Colonic mucosa (tissue), 4 donors: ENCODE measurements around the gene AMIGO3. TPM values are rescaled to one million over a fixed set of nuclear protein-coding genes. Genes with fewer than 3 reads are reported as not detected.

Experiments used
- DNase-seq: peaks from one replicate; pipeline ENCODE4 v3.0.0-alpha.2; 2020
- H3K27ac ChIP-seq: fragments of 200-600 bp; one replicate; pipeline ENCODE4 v1.8.0; 2021
- H3K27me3 ChIP-seq: fragments of 200-600 bp; one replicate; pipeline ENCODE4 v1.8.0; 2021
- H3K36me3 ChIP-seq: fragments of 200-600 bp; one replicate; pipeline ENCODE4 v1.8.0; 2021
- H3K4me1 ChIP-seq: fragments of 200-600 bp; one replicate; pipeline ENCODE4 v1.8.0; 2021; ENCODE audit warnings: mild to moderate bottlenecking
- H3K4me3 ChIP-seq: fragments of 200-600 bp; one replicate; pipeline ENCODE4 v1.8.0; 2021
- H3K9ac ChIP-seq, 2 donors: one replicate each; pipeline ENCODE4 v1.7.0; 2013; ENCODE audit warnings: control low read depth in 2 of 2, low read depth in 2 of 2, low read length in 2 of 2
- H3K9me3 ChIP-seq: fragments of 200-600 bp; one replicate; pipeline ENCODE4 v1.8.0; 2021
- intact Hi-C: fragments of 100-400 bp; cut with DNase I; formaldehyde crosslinking; loops from one replicate; pipeline ENCODE4 v1.14.1; 2022
- total RNA-seq, 2 donors: library from RNA; stranded (reverse); fragmentation: NEBNext Ultra II Directional in 1 of 2; extraction: Animal tissue kit (Norgen Biotek cat#: 25700) in 1 of 2; gene quantifications; one replicate each; pipeline ENCODE4 v1.2.1, GENCODE V29; 2021
- TF ChIP-seq, protein P1 (sequence below): fragments of 200-600 bp; IDR thresholded peaks from one replicate; pipeline ENCODE4 v1.8.0; 2022; ENCODE audit warnings: antibody characterized with exemption, mild to moderate bottlenecking
- donor health status: healthy.
- donor health status: DM: no; HTN: no; CAD: no.
- donor health status: DM: no; HTN: no; CAD: no.

The AMIGO3 gene
- total RNA-seq, 2 donors from 2014 or later, result 0.16 TPM; not detected in 1

DNA sequence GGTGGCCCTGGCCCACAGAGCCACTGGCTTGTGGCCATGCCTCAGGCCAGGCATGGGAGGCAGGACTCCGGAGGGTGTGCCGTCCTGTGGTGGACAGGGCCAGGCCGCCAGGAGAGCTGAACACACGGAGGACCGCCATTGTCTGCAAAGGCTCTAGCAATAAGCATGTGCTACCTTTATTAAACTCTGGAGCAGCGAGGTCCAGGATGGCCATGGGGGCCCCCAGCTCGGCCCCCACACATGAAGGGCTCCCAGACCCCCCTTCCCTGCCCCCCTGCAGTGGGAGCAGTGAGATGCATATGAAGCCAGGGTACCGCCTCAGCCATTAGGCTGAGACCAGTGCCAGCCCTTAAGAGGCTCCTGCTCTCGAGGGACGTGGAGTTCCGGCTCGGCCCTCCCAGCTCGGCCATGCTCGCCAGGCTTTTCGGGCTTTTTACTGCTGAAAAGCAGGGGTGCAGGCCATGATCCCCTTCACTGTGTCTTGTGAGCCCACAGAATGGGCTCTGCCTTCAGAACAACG lies 2.7 kb downstream of the AMIGO3 start:
- Histone ChIP-seq H3K27me3 (no peaks in the 10 kb centered on the region), H3K9ac (no peak overlapping the region), H3K9me3 (no peaks in the 10 kb centered on the region), H3K4me3 (no peak overlapping the region), H3K36me3 (no peaks in the 10 kb centered on the region), H3K4me1 (peaks cover 8% of the 10 kb centered on the region), H3K27ac (no peak overlapping the region)
- TF ChIP-seq, protein P1, sequence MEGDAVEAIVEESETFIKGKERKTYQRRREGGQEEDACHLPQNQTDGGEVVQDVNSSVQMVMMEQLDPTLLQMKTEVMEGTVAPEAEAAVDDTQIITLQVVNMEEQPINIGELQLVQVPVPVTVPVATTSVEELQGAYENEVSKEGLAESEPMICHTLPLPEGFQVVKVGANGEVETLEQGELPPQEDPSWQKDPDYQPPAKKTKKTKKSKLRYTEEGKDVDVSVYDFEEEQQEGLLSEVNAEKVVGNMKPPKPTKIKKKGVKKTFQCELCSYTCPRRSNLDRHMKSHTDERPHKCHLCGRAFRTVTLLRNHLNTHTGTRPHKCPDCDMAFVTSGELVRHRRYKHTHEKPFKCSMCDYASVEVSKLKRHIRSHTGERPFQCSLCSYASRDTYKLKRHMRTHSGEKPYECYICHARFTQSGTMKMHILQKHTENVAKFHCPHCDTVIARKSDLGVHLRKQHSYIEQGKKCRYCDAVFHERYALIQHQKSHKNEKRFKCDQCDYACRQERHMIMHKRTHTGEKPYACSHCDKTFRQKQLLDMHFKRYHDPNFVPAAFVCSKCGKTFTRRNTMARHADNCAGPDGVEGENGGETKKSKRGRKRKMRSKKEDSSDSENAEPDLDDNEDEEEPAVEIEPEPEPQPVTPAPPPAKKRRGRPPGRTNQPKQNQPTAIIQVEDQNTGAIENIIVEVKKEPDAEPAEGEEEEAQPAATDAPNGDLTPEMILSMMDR, result no peak
- DNase-seq, result no peak
- intact Hi-C loops, result no loop called here

DNA sequence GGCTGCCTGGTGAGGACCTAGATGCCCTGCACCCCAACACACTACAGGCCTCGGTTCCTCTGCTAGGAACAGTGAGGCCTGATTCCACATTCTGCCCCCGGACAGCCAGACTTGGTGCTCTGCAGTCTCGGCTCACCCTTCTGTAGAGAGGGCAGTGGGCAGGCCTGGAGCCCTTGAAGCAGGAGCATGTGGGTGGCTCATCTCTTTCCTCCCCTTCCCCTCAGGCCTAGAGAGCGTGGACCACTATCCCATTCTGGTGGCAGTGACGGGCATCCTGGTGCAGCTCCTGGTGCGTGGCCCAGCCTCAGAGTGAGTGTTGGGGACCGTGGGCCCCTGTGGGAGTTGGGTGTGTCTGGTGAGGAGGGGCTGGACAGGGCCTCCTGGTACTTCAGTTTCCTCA lies 3.3 kb downstream of the AMIGO3 start:
- no peak for DNase-seq
- TF ChIP-seq, protein P1, result no peak
- H3K27ac ChIP-seq, result no peak overlapping the region
- H3K36me3 ChIP-seq, result no peaks in the 10 kb centered on the region
- intact Hi-C loops, result no loop called here
- H3K4me3 ChIP-seq, result no peak overlapping the region
- no peaks in the 10 kb centered on the region for H3K27me3 ChIP-seq
- H3K9ac ChIP-seq, result no peak overlapping the region
- H3K9me3 ChIP-seq, result no peaks in the 10 kb centered on the region
- H3K4me1 ChIP-seq, result peaks cover 8% of the 10 kb centered on the region

DNA sequence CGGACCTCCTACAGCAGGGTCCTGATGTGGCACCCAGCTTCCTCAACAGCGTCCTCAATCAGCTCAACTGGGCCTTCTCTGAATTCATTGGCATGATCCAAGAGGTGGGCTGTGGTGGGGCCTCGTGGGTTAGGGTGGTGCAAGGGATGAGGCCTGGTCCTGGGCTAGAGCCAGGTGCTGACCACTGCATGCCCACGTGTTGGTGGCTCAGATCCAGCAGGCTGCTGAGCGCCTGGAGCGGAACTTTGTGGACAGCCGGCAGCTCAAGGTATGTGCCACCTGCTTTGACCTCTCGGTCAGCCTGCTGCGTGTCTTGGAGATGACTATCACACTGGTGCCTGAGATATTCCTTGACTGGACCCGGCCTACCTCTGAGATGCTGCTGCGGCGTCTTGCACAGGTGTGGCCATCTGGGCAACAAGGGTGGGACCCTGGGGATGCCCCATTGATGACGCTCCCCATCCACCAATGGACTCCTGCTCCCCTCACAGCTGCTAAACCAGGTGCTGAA lies 3.8 kb downstream of the AMIGO3 start:
- Histone ChIP-seq H3K27ac (no peak overlapping the region), H3K36me3 (no peaks in the 10 kb centered on the region), H3K4me1 (peaks cover 8% of the 10 kb centered on the region), H3K4me3 (no peak overlapping the region), H3K9ac (no peak overlapping the region), H3K27me3 (no peaks in the 10 kb centered on the region), H3K9me3 (no peaks in the 10 kb centered on the region)
- intact Hi-C loops, result no loop called here
- no peak for DNase-seq
- TF ChIP-seq, protein P1, result no peak

DNA sequence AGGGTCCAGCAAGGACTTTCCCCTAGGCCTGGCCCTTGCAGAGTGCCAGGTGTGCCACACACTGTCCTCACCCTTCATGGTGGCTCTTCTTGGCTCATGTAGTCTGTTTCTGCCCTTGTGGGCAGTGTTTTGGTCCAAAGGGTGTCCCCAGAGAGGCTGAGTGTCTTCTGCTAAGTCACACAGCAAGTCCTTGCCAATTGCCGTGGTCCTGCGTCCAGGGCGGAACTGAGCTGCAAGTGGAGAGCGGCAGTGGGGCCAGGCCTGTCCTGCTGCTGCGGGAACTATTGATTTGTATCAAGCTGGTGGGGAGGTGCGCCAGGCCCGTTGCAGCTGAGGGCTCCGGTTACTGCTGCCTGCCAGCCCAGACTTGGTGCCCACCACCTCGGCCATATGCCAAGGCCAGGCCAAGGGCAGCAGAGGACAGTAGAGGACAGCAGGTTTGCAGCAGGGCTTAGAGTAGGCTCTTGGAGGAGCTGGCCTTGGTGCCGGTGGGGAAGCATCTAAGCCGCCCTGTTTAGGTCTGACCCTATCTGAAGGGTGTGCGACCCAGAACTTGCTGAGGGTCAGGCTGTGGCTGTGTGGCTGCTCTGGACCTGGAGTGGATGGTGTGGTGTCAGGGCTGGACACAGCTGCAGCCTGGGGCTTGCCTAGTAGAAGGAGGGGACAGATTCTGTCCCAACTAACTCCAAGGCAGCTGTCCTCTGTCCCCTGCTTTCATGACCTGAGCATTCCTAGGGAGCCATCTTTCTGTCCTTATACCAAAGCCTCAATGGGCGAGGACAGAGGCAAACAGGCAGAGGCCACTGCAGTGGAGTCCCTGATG lies 4.5 kb downstream of the AMIGO3 start:
- Histone ChIP-seq H3K9ac (no peak overlapping the region), H3K9me3 (no peaks in the 10 kb centered on the region), H3K4me3 (no peak overlapping the region), H3K4me1 (peaks cover 8% of the 10 kb centered on the region), H3K27me3 (no peaks in the 10 kb centered on the region), H3K36me3 (no peaks in the 10 kb centered on the region), H3K27ac (no peak overlapping the region)
- intact Hi-C loops, result no loop called here
- no peak for DNase-seq
- TF ChIP-seq, protein P1, result no peak

DNA sequence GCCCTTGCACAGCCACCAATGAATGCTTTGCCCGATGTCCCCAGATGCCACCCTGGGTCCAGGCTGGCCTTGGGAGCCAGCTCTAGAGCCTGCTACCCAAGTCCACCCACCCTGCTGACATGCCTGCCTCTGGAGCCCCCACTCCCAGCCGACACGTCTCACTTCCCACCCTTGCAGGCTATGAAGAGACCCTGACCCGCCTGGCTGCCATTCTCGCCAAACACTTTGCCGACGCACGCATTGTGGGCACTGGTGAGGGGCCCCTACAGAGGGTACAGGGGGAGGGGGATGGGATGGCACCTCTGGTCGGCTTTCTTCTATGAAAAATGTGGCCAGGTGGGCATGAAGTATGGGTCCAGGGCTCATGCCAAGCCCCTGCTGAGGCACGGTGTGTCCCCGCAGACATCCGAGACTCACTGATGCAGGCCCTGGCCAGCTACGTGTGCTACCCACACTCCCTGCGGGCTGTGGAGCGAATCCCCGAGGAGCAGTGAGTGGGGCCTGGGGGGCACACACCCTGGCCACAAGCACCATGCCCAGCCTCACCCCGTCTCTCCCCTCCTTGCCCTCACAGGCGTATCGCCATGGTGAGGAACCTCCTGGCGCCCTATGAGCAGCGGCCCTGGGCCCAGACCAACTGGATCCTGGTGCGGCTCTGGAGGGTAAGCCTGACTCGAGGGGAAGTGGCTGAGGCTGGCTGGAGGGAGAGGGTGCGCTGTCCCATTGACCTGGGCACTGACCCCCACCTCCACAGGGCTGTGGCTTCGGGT lies 6.0 kb downstream of the AMIGO3 start:
- Histone ChIP-seq H3K36me3 (no peaks in the 10 kb centered on the region), H3K9me3 (no peaks in the 10 kb centered on the region), H3K4me3 (no peak overlapping the region), H3K4me1 (peaks cover 3% of the 10 kb centered on the region), H3K27me3 (no peaks in the 10 kb centered on the region), H3K9ac (no peak overlapping the region), H3K27ac (no peak overlapping the region)
- TF ChIP-seq, protein P1, result no peak
- DNase-seq, result no peak
- intact Hi-C loops, result no loop called here
